ENCODE data around the gene FBXO15.

DNA sequence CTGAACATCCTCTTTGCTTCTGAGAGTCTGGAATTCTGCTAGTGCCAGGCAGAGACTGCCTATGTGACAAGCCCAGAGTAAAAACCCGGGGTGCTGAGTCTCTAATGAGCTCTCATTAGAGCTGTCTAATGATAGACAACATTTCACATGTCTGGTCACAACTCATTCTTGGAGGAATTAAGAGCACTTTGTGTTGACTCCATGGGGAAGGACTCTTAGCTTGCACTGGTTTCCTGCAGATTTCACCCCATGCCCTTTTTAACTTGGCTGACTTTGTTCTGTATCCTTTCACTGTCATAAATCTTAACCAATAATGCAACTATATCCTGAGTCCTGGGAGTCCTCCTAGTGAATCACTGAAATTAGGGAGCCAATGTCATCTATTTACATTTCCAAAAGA is 33.5 kb downstream of the FBXO15 start:
- TF ChIP-seq, protein P1, sequence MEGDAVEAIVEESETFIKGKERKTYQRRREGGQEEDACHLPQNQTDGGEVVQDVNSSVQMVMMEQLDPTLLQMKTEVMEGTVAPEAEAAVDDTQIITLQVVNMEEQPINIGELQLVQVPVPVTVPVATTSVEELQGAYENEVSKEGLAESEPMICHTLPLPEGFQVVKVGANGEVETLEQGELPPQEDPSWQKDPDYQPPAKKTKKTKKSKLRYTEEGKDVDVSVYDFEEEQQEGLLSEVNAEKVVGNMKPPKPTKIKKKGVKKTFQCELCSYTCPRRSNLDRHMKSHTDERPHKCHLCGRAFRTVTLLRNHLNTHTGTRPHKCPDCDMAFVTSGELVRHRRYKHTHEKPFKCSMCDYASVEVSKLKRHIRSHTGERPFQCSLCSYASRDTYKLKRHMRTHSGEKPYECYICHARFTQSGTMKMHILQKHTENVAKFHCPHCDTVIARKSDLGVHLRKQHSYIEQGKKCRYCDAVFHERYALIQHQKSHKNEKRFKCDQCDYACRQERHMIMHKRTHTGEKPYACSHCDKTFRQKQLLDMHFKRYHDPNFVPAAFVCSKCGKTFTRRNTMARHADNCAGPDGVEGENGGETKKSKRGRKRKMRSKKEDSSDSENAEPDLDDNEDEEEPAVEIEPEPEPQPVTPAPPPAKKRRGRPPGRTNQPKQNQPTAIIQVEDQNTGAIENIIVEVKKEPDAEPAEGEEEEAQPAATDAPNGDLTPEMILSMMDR (IDR thresholded peaks at IDR 0.05) = no peak
- TF ChIP-seq POLR2A (IDR thresholded peaks at IDR 0.05) = no peak
